Neural crest cell (in vitro differentiated cells): ENCODE data around the gene ADRB1. TPM values are rescaled to one million over a fixed set of nuclear protein-coding genes. Genes with fewer than 3 reads are reported as not detected.

Experiments
- DNase-seq: peaks from one replicate; pipeline ENCODE4 v3.0.0; 2021; ENCODE audit warnings: low read depth, mixed read lengths, low spot score
- H3K27ac Mint-ChIP-seq: one replicate; pipeline ENCODE4 v1.8.0; 2021; ENCODE audit warnings: mild to moderate bottlenecking, mixed read lengths; ENCODE audit not compliant: unreplicated experiment
- H3K27me3 Mint-ChIP-seq: 2 replicates; pipeline ENCODE4 v1.8.0; 2021; ENCODE audit warnings: low read depth, mild to moderate bottlenecking, mixed read lengths
- H3K36me3 Mint-ChIP-seq: 2 replicates; pipeline ENCODE4 v1.8.0; 2021; ENCODE audit warnings: low read depth, mild to moderate bottlenecking, mixed read lengths
- H3K4me1 Mint-ChIP-seq: 2 replicates; pipeline ENCODE4 v1.8.0; 2021; ENCODE audit warnings: mixed read lengths
- H3K4me3 Mint-ChIP-seq: one replicate; pipeline ENCODE4 v1.8.0; 2021; ENCODE audit warnings: mild to moderate bottlenecking, mixed read lengths
- H3K9me3 Mint-ChIP-seq: 2 replicates; pipeline ENCODE4 v1.8.0; 2021; ENCODE audit warnings: mixed read lengths
- CTCF ChIP-seq: fragments of 200-600 bp; sonication (generic); conservative IDR thresholded peaks from 2 replicates; pipeline ENCODE4 v1.5.0; 2021; ENCODE audit warnings: antibody characterized with exemption, mild to moderate bottlenecking
- total RNA-seq: library from RNA; stranded (reverse); gene quantifications from 2 replicates; pipeline ENCODE4 v1.2.1, GENCODE V29; 2021

ADRB1 gene
- total RNA-seq, 1 donor from 2014 or later, result 0.07 TPM

- Mint-ChIP-seq H3K36me3 (peaks cover 2% of the 10 kb centered on the region), H3K27me3 (no peaks in the 10 kb centered on the region), H3K4me1 (peaks cover 35% of the 10 kb centered on the region), H3K9me3 (peaks cover 5% of the 10 kb centered on the region), H3K4me3 (no peak overlapping the region), H3K27ac (no peak overlapping the region)
- TF ChIP-seq CTCF, result no peak
- DNase-seq, result no peak
These were observed 35.8 kb downstream of the ADRB1 start for GRCh38 chr10:114079421-114079820.

GRCh38 chr10:114081911-114082583 is 38.4 kb downstream of the ADRB1 start:
- TF ChIP-seq CTCF, result no peak
- peaks cover 45% of the 10 kb centered on the region for H3K4me1 Mint-ChIP-seq
- no peaks in the 10 kb centered on the region for H3K27me3 Mint-ChIP-seq
- peaks cover 2% of the 10 kb centered on the region for H3K36me3 Mint-ChIP-seq
- no peak overlapping the region for H3K27ac Mint-ChIP-seq
- H3K4me3 Mint-ChIP-seq, result no peak overlapping the region
- no peak for DNase-seq
- H3K9me3 Mint-ChIP-seq, result peaks cover 5% of the 10 kb centered on the region

GRCh38 chr10:114083040-114083439 is 39.4 kb downstream of the ADRB1 start:
- Mint-ChIP-seq H3K36me3 (peaks cover 2% of the 10 kb centered on the region), H3K4me1 (peaks cover 43% of the 10 kb centered on the region), H3K9me3 (peaks cover 5% of the 10 kb centered on the region)

GRCh38 chr10:114084215-114084614 is 40.5 kb downstream of the ADRB1 start:
- H3K27me3 Mint-ChIP-seq, result no peaks in the 10 kb centered on the region
- TF ChIP-seq CTCF, result no peak
- peaks cover 34% of the 10 kb centered on the region for H3K4me1 Mint-ChIP-seq
- H3K4me3 Mint-ChIP-seq, result peak overlapping the region; percentile 57
- no peak for DNase-seq
- H3K9me3 Mint-ChIP-seq, result peaks cover 5% of the 10 kb centered on the region
- H3K36me3 Mint-ChIP-seq, result peaks cover 2% of the 10 kb centered on the region
- H3K27ac Mint-ChIP-seq, result no peak overlapping the region

More at GRCh38 chr10:114083040-114083439, 39.4 kb downstream of the ADRB1 start:
- Mint-ChIP-seq H3K4me3 (no peak overlapping the region), H3K27me3 (no peaks in the 10 kb centered on the region), H3K27ac (no peak overlapping the region)
- no peak for TF ChIP-seq CTCF
- DNase-seq, result no peak

GRCh38 chr10:114087255-114087654 is 43.6 kb downstream of the ADRB1 start:
- no peak overlapping the region for H3K27ac Mint-ChIP-seq
- no peak for DNase-seq
- H3K9me3 Mint-ChIP-seq, result peaks cover 3% of the 10 kb centered on the region
- peaks cover 2% of the 10 kb centered on the region for H3K36me3 Mint-ChIP-seq
- H3K27me3 Mint-ChIP-seq, result no peaks in the 10 kb centered on the region
- H3K4me3 Mint-ChIP-seq, result no peak overlapping the region
- peaks cover 14% of the 10 kb centered on the region for H3K4me1 Mint-ChIP-seq
- TF ChIP-seq CTCF, result no peak
